ENCODE data around the gene ZC3H4.

The ZC3H4 gene

DNA sequence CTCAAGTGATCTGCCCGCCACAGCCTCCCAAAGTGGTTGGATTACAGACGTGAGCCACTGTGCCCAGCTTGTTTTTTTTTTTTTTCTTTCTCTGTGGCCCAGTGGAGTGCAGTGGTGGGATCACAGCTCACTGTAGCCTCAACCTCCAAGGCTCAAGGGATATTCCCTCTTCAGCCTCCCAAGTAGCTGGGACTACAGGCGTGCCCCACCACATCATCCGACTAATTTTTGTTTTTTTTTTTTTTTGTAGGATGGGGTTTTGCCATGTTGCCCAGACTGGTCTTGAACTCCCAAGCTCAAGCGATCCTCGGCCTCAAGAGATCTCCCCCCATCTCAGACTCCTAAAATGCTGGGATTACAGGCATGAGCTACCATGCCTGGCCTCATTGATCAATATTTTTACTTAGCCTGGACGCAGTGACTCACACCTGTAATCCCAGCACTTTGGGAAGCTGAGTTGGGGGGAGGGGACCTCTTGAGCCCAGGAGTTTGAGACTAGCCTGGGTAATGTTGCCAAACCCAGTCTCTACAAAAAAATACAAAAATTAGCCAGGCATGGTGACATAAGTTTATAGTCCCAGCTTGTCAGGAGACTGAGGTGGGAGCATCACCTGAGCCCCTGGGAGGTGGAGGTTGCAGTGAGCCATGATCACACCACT lies 18.7 kb upstream of the ZC3H4 start:
- DNase-seq: no peak

DNA sequence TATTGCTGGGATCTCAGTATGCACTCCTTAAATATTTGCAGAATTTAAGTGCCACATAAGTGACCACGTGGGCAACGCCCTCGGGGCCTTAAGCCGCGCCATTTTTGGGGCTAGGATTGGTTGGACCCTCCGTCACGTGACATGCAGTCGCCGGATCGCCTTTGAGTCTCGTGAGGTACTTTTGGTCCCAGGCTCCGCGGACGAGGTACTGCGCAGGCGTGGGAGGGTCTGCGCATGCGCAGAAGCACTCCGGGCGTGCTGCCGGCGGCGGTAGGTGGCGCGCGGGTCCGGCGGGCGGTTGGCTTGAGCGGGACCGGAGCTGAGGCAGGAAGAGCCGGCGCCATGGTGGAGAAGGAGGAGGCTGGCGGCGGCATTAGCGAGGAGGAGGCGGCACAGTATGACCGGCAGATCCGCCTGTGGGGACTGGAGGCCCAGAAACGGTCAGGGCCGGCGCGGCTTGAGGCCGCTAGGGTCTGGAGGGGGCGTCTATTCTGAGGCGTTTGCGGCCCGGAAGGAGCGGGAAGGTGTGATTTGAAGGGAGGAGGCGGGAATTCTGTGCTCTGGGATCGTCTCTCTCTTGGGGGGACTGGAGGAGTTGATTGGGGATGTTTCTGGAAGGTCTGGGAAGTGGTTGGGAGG lies 17.1 kb upstream of the ZC3H4 start, which contains the start of gene SAE1:
SAE1 (plus strand) TSS at position 247 of the 639 bp plus-strand sequence; CDS start at position 343, 96 bp downstream.
- DNase-seq: peak; percentile 87

DNA sequence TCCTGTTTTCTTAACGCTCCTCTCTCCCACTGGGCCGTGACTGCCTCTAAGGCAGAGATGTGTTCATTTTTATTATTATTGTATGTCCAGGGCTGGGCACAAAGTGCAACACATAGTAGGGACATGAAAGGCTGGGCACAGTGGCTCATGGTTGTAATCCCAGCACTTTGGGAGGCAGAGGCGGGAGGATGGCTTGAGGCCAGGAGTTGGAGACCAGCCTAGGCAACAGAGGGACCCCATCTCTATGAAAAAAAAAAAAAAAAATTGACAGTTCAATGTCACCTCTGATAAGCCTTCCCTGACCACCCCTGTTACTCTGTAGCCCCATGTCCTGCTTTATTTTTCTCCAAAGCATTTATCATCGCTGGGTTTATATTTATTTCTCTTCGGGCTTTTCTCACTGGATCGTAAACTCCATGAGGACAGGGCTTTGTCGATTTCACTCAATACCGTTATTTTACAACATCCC lies 16.6 kb upstream of the ZC3H4 start:
- DNase-seq: no peak

DNA sequence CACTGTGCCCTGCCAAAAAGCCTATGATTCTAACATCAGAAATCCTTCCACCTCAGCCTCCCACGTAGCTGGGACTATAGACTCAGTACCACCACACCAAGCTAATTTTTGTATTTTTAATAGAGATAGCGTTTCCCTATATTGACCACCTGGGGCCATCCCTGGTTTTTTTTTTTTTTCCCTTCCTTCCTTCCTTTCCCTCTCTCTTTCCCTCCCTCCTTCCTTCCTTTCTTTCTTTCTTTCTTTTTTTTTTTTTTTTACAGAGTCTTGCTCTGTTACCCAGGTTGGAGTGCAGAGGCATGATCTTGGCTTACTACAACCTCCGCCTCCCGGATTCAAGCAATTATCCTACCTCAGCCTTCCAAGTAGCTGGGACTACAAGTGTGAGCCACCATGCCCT lies 16.0 kb upstream of the ZC3H4 start:
- no peak for DNase-seq

DNA sequence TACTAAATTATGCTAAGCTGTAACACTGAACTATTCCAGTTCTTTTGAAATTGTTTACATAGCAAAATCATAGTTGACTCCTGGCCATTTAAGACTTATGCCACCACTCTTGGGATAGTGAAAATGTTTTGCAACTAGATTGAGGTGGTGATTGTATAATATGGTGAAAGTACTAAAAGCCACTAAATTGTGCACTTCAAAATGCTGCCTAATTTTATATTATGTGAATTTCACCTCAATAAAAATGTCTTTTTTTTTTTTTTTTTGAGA lies 12.0 kb upstream of the ZC3H4 start:
- no peak for DNase-seq

DNA sequence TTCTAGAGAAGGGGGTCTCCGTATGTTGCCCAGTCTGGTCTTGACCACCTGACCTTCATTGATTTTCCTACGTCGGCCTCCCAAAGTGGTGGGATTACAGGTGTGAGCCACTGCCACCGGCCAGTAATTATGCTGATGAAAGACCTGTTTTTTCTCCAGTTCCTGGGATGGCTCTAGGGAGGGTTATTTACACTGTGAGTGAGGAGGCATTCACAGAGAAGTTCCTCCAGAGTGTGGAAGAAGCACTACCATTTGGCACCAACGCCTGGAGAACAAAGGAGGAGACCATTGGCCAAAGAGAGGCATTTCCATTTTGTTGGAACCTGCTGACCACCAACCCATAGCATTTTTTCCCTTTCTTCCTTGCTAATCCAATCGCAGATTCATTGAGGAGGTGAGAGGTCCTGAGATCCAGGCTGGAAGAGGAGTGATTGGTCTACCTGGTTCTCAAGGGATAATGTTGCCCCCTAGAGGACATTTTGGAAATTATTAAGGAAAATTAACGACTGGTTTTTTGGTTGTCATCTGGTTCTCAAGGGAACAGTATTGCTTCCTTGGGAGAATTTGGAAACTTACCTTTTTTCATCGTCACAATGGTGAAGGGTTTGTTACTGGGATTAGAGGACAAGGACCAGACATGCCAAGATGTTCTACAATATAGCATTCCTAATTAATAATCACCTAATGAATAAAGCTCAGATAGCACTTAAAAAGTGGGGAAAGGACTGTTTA lies 11.5 kb upstream of the ZC3H4 start:
- DNase-seq: no peak

DNA sequence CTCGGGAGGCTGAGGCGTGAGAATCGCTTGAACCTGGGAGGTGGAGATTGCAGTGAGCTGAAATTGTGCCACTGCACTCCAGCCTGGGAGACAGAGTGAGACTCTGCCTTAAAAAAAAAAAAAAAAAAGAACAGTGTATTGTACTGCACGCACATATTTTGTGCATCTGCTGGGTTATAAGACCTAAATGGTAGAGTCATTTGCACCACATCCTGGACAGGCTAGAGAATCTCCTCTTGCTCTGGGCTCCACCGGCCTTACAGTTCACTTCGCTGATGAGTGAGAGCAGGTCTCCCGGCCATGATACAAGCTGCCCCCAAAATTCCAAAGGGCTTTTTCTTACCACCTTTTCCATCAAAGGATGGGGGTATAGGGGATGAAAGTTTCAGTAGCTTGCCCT lies 9.8 kb upstream of the ZC3H4 start:
- DNase-seq: no peak

DNA sequence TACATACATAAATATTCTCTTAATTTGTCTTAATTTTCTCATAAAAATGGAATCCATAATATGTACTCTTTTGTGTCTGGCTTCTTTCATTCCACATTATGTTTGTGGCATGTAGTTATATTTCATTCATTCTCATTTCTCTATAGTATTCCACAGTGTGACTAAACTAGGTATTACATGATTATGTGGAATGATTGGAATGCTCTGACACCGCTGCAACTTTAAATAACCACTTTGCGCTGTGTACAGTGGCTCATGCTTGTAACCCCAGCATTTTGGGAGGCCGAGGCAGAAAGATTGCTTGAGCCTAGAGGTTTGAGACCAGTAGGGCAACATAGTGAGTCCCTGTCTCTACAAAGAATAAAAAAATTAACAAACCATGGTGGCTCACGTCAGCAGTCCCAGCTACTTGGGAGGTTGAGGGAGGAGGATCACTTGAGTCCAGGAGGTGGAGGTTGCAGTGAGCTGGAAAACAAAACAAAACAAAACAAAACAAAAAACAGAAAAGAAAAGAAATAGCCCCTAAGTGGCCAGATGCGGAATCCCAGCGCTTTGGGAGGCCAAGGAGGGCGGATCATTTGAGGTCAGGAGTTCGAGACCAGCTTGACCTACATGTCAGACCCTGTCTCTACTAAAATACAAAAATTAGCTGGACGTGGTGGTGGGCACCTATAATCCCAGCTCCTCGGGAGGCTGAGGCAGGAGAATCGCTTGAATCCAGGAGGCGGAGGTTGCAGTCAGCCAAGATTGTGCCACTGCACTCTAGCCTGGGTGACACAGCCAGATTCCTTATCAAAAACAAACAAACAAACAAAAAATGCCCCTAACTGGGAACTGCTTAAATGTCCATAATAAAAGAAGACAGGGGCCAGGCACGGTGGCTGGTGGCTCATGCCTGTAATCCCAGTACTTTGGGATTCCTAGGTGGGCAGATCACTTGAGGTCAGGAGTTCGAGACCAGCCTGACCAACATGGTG lies 9.1 kb upstream of the ZC3H4 start:
- no peak for DNase-seq

DNA sequence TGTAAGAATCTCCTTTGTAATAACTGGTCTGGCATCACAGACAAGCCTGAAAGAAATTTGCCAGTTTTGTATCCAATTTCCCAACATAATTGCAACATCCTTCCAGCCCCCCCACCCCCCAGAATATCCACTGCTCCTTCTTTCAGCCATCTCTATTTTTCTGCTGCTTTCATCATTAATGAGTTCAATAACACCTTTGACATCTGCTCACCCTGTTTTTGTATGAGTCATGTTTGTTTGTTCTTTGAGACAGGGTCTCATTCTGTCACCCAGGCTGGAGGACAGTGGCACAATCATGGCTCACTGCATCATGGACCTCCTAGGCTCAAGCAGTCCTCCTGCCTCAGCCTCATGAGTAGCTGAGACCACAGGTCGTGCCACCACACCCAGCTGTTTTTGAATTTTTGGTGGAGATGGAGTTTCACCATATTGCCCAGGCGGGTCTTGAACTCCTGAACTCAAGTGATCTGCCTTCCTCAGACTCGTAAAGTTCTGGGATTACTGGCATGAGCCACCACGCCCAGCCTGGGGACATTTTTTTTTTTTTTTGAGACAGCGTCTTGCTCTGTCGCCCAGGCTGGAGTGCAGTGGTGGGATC lies 7.0 kb upstream of the ZC3H4 start:
- no peak for DNase-seq

DNA sequence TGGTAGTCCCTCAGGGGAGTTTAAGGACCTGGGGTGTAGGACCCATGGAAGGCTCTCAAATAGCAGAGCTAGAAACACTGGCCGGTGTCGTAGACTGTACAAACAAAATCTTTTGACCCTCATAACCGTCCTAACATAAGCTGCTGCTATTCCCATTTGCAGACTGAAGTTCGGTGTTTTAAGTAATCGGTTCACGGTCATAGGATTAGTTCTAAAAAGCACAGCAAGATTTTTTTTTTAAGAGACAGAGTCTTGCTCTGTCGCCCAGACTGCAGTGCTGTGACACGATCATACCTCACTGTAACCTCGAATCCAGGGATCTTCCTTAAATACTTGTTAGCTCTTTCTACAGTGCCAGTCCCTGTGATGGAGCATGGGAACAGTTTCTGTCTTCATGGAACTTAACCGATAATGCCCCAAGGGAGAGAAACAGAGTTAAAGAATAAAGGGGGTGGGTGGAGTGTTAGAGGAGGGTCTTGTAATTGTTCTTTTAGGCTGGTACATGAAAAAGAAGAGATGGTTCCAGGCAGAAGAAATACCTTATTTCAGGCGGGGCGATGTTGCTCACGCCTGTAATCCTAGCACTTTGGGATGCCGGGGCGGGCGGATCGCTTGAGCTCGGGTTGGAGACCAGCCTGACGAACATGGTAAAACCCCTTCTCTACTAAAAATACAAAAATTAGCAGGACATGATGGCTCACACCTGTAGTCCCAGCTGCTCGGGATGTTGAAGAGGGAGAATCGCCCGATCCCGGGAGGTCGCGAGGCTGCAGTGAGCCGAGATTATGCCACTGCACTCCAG lies 475 bp upstream of the ZC3H4 start:
- DNase-seq: no peak

DNA sequence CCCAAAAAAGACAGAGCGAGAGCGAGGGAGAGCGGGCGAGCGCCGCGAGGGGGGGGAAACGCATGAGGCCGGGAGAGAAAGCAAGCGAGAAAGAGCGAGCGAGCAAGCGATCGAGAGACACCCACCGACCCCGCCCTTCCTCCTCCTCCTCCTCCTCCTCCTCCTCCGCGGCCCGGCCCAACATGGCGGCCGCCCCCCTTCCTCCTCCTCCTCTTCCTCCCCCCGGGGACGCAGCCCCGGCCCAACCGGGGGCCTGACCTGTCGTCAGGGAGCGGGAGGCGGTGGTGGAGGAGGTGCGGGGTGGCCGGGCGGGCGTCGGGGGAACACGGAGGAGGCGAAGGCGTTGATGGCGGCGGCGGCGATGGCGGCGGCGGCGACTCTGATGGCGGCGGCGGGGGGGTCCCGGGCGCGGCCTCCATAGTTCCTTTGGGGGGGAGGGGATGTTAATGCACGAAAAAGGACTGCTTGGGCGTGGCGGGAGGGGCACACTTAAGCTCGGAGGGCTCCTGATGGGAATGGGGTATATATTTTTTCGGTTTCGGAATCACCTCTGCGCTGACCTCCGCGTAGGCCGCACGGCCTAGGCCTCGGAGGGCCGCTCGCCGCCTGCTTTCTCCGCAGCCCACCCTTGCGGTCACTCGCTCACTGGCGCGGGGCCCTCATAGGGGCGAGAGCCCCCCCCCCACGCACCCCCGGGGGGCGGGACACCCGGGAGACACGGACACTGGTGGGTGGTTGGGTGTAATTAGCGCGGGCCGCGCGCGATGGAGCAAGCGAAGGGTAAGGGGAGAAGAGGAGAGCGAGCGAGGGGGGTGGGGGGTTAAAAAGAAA lies 1.2 kb downstream of the ZC3H4 start:
- DNase-seq: peak; percentile 85 to 93

DNA sequence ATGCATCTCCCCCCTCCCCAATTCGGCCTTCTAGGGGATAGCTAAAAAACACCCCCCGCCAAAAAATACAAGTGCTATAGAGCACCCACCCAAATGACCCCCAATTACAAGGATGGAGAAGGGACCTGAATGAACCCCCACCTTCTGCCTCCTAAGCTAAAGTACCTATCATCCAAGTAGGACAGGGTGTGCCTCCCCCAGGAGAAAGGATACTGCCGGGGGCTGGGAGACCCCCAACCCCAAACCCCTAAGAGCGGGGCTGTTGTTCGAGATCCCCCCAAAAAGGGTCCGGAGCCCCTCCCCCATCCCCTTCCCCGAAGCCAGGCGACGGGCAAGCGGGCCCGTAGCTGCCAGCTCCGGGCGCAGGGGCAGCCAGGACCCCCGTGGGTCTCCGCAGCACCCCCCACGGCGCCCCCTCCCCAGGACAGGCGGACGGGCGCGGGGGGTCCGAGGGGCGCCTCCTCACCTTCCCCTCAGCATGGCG lies 1.9 kb downstream of the ZC3H4 start:
- DNase-seq: no peak

DNA sequence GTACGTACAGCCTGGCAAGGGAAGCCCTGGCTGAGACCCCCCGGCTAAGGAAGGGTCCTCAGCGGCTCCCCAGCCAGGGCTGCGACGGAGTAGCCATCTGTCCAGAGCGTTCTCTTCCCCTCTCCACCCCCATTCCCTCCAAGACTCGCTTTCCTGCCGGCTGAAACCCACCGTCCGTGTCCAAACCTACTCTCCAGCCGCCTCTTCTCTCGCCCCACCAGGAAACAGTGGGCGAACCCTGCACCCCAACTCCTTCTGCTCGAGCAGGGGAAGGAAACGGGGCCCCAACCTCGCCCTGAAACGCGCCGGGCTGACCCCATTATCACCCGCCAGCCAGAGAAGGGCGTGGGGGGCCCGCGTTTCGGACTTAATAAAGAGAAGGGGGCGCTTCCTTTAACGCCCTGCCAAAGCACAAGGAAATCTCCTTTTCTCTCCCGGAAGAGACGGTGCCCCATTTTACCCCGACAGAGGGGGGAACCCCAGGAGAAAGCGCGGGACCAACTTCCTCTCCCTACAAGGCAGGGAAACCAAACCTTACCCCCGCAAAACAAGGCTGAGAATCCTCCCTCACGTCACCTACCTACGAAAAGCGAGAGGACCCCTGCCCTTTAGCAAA lies 2.5 kb downstream of the ZC3H4 start:
- DNase-seq: peak; percentile 26 to 51

DNA sequence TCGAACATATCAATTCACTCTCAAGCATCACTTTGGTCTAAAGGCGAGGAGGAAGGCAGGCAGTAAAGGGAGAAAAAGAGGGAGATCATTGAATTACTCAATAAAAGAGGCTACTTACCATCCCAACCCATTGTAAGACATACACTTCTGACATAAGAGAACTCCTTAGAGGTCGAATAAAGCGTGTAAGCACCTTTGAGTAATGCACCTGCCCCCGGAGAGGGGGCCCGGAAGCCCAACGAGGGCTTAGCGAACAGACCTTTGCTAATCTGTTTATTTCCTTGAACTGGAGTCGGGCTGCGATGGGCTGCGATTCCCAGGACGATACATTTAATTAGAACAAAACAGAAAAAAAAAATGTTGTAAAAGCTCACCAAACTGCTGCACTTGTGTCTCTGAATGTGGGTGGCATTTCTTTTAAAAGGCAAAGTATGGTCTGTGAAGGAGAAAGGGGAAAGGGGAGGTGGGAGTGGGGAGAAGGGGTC lies 3.0 kb downstream of the ZC3H4 start:
- DNase-seq: peak; percentile 45 to 72

DNA sequence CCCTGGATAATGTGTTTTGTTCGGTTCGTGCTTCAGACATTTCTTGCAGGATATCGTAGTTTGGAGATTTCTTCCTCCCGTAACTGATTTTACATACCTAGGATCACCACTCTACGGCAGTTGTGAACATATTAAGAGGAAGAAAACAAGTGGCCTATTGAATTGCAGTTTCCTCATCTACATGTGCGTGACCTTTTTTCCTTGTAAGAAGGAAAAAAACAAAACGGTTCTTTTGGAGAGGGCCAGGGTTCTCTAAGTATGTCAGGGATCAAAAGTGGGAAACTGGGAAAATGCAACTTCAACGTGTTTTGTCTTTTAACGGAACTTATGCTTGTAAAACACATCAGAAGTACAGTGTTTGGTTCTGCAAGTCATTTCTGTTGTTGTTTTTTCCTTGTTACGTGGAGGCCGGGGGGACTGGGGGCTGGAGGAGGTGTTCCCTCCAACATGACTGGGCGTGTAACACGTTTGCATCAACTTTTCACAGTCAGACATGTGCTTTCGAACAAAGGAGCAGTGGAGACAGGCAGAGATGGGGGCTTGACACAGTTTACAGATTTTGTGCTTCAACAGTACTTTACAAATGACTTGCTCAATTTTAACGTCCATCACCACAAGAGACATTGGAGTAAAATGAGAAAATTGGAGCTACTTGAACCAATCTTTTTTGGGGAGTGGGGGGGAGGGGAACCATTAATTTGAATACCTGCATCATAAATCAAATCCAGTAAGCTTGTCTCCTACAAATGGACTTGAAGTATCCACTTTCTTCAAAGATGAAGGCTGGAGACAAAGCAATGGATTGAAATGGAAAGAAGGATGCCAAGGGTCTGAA lies 3.8 kb downstream of the ZC3H4 start:
- peak; percentile 47 to 63 for DNase-seq

DNA sequence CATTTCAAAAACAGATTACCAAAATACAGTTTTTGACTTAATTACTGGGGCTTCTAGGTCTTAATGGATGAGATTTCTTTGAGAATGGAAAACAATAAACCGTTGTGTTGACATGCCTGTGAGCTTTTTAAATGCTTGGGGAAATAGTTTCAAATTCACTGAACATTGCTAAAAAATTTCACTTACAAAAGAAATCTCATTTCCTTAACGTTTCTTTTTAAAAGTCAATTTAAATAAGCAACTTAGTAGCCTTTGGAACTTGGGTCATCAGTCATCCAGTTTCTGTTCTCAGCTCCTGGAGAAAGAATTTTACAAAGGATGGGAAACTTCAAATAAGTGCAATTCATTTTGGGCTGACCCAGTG lies 4.4 kb downstream of the ZC3H4 start:
- no peak for DNase-seq

DNA sequence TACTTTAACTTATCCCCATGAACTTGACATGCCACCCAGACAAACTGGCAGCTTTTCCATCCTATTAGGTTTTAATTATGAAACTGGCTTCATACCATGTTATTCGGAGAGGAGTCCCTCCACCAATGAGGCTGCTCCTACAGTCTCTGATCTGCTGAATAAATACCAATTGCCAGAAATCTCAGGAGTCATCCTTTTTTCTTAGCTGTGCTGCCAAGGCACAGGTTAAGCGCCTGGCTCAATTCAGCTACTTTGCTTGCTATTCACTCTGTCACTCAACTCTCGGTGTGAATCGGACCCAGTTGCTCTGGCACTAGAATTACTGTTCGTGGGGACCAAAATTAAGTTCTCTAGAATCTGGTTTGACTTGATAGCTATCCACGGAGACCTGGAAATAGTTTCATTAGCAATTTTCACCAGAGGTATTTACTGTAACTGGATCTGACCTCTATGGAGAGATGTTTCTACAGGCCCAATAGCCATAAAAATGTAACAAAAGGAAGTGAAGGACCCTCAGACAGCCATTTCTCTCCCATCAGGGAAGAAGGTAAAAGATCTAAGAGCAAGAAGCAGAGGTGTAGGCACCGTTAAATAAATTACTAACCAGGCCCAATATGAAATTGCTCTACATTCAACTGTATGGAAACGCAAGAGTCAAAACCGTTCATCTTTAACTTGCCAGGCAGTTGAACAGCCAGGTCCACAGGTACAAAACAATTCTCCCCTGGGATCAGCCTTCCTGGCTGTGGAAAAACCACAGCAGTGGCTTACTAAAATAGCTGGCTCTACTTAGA lies 5.4 kb downstream of the ZC3H4 start:
- no peak for DNase-seq
